Sigmoid colon (tissue), 4 donors: ENCODE measurements around the gene EEPD1.

Experiments
- POLR2A ChIP-seq, 2 donors: fragments of 450-650 bp; IDR thresholded peaks; one replicate each; pipeline ENCODE4 v1.6.1; 2016; ENCODE audit warnings: antibody characterized with exemption in 2 of 2, mild to moderate bottlenecking in 2 of 2, moderate library complexity in 2 of 2
- POLR2AphosphoS5 ChIP-seq, 4 donors: sonication (generic); formaldehyde crosslinking; IDR thresholded peaks; one replicate each; pipeline ENCODE4 v1.6.1; 2017; ENCODE audit warnings: antibody characterized with exemption in 4 of 4
- TF ChIP-seq, protein P1 (sequence below), 4 experiments: fragments of 450-650 bp in 3 of 4; fragments of 200-600 bp in 1 of 4; IDR thresholded peaks; one replicate each; pipeline ENCODE4 v1.5.1; 2016 to 2019; ENCODE audit warnings: antibody characterized with exemption in 4 of 4, mild to moderate bottlenecking in 3 of 4, moderate library complexity in 2 of 4

DNA sequence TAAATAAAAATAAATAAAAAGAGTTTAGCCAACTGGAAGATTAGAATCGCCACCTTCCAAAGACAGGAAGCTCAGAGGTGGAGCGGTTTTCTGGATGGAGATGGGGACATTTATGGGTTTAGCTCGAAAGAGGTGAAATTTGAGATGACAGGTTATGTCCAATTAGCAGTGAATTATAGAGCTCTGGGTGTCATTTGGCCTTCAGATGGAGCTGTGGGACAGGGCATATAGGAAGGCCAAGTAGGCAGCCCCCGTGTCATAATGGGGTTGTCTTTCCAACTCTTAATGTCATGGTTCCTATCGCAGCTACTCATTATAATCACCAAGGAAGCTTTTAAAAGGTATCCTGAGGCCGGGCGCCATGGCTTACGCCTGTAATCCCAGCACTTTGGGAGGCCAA, 21.0 kb upstream of the EEPD1 start:
- TF ChIP-seq POLR2A (IDR thresholded peaks at IDR 0.05): no peak
- TF ChIP-seq, protein P1, sequence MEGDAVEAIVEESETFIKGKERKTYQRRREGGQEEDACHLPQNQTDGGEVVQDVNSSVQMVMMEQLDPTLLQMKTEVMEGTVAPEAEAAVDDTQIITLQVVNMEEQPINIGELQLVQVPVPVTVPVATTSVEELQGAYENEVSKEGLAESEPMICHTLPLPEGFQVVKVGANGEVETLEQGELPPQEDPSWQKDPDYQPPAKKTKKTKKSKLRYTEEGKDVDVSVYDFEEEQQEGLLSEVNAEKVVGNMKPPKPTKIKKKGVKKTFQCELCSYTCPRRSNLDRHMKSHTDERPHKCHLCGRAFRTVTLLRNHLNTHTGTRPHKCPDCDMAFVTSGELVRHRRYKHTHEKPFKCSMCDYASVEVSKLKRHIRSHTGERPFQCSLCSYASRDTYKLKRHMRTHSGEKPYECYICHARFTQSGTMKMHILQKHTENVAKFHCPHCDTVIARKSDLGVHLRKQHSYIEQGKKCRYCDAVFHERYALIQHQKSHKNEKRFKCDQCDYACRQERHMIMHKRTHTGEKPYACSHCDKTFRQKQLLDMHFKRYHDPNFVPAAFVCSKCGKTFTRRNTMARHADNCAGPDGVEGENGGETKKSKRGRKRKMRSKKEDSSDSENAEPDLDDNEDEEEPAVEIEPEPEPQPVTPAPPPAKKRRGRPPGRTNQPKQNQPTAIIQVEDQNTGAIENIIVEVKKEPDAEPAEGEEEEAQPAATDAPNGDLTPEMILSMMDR (IDR thresholded peaks at IDR 0.05): no peak
- no peak for TF ChIP-seq POLR2AphosphoS5 (IDR thresholded peaks at IDR 0.05)
